ENCODE results near the gene PIK3AP1. TPM values are rescaled to one million over a fixed set of nuclear protein-coding genes. Genes with fewer than 3 reads are reported as not detected.

PIK3AP1 gene
- total RNA-seq, 1 experiment from 2014 or later: 1.7 TPM

GRCh38 chr10:96693431-96693830, 26.9 kb downstream of the PIK3AP1 start:
- Histone ChIP-seq H3K27me3 (ENCODE audit: insufficient read depth, low read length) (no peaks in the 10 kb centered on the region), H3K23ac (ENCODE audit: insufficient read length, low read depth, low read length) (no peak overlapping the region), H2AFZ (ENCODE audit: low read length) (no peak overlapping the region), H3K4ac (ENCODE audit: low read depth, low read length) (no peak overlapping the region), H3K14ac (ENCODE audit: insufficient read depth, low read length) (no peak overlapping the region), H2AK5ac (ENCODE audit: insufficient read length, low read length) (no peak overlapping the region), H4K5ac (ENCODE audit: insufficient read length, low read depth, low read length) (no peak overlapping the region), H3K9me3 (ENCODE audit: control insufficient read depth, low read depth, low read length) (no peaks in the 10 kb centered on the region), H2BK5ac (ENCODE audit: insufficient read length, low read length) (no peak overlapping the region), H4K20me1 (ENCODE audit: control insufficient read depth, insufficient read depth, insufficient read length) (peaks cover 2% of the 10 kb centered on the region), H3K79me2 (ENCODE audit: insufficient read depth, low read length) (no peaks in the 10 kb centered on the region), H4K8ac (replicated peaks; ENCODE audit: insufficient read length, low read depth, low read length) (no peak overlapping the region), H3K56ac (ENCODE audit: insufficient read length, low read depth, low read length) (no peak overlapping the region), H3K4me1 (ENCODE audit: insufficient read depth, low read length) (peaks cover 6% of the 10 kb centered on the region; the same call in 1 of the 2 replicates), H3K79me1 (ENCODE audit: insufficient read depth, low read depth, low read length, poor library complexity, severe bottlenecking) (no peaks in the 10 kb centered on the region), H3K4me2 (ENCODE audit: insufficient read depth, insufficient read length, low read length) (no peak overlapping the region), H3K9ac (ENCODE audit: extremely low read depth, insufficient read length, low read length) (no peak overlapping the region), H3K18ac (ENCODE audit: insufficient read length, low read depth, low read length) (no peak overlapping the region), H3T11ph (ENCODE audit: low read length) (no peak overlapping the region), H2BK12ac (ENCODE audit: insufficient read length, low read depth, low read length) (no peak overlapping the region), H2BK20ac (ENCODE audit: low read depth, low read length, poor library complexity, severe bottlenecking) (no peak overlapping the region), H3K23me2 (ENCODE audit: insufficient read length, low read depth, low read length, poor library complexity, severe bottlenecking) (no peaks in the 10 kb centered on the region), H3K27ac (ENCODE audit: insufficient read length, low read depth, low read length) (no peak overlapping the region), H4K91ac (ENCODE audit: insufficient read length, low read depth, low read length) (no peak overlapping the region), H2BK15ac (ENCODE audit: low read depth, low read length) (no peak overlapping the region), H2BK120ac (ENCODE audit: low read depth, low read length, poor library complexity, severe bottlenecking) (no peak overlapping the region)
- DNase-seq: no peak
- Mint-ChIP-seq H3K27me3 (ENCODE audit: low read depth) (no peaks in the 10 kb centered on the region), H3K36me3 (ENCODE audit: insufficient read depth in 1 of 3, low read depth in 3 of 3) (peaks cover 0 to 2% (median 0%) of the 10 kb centered on the region in 3 experiments; a peak in 3 of 7 replicates), H3K4me3 (no peak overlapping the region), H3K4me1 (peaks cover 10 to 12% of the 10 kb centered on the region in 2 experiments), H3K27ac (no peak overlapping the region), H3K9me3 (no peaks in the 10 kb centered on the region)
- no peak for TF ChIP-seq CTCF (conservative IDR thresholded peaks at IDR 0.05)
- no CpG with 5 or more reads among the region's 3 CpGs for WGBS (ENCODE audit: extremely low coverage, insufficient read length, low lambda C conversion rate)

All from H9 (cell line).